Measurements from ENCODE around the gene IQCN.

Gene IQCN

DNA sequence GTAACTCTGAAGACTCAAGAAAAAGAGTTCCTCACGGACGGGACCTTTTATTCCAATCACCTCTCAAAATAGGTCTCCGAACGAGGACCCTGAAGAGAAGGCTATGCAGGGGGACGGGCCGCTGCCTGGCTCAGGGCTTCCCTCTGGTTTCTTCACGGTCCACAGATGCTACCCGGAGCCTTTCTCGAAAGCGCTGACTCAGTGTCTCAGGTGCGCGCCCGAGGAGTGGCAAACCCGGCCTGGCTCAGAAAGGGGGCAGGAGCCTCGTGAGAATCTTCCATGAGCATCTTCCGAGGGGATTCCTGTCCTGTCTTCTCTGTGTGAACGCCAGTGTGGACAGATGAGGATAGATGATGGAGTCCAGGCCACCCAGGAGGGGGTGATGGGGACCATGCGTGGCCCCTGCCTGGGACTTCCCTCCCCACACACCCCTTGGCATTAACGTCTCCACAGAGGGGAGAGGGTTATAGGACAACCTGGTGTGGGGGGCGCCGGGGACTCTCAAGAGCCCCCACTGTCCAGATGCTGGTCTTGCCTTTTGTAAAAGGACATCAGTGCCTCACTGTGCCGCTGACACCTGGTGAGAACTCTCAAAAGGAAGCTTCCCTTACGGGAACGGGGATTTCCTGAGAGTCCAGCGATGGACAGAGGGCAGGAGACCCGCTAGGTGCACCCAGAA lies 32.1 kb upstream of the IQCN start:
- DNase-seq = no peak

GRCh38 chr19:18304458-18305310 lies 30.4 kb upstream of the IQCN start:
- peak; percentile 33 for DNase-seq

GRCh38 chr19:18304208-18304457 lies 29.9 kb upstream of the IQCN start:
- DNase-seq = no peak

DNA sequence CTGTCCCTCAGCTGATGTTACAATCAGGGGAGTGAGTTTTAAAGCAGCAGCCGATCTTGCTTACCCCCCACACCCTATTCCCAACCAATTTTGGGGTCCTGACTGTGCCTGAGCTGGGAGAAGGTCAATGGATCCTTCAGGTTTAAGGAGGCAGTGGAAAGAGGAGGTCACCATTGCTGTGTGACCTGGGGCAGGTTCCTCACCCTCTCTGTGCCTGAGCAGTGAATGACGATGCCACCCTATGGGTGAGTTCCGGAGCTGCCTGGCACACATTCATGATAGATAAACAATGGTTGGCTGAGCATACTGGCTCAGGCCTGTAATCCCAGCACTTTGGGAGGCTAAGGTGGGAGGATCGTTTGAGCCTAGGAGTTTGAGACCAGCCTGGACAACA lies 27.5 kb upstream of the IQCN start:
- no peak for DNase-seq

- DNase-seq = no peak
Measured at GRCh38 chr19:18300930-18301717, 26.9 kb upstream of the IQCN start.

DNA sequence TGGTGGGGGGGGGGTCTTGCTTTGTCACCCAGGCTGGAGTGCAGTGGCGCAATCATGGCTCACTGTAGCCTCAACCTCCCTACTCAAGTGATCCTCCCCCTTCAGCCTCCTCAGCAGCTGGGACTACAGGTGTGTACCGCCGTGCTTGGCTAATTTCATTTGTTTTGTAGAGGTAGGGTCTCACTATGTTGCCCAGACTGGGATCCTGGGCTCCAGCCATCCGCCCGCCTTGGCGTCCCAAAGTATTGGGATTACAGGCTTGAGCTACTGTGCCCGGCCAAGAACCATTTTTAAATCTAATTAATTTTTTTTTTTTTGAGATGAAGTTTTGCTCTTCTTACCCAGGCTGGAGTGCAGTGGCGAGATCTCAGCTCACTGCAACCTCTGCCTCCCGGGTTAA lies 25.4 kb upstream of the IQCN start:
- DNase-seq = no peak

- no peak for DNase-seq
Measured at GRCh38 chr19:18298601-18299000, 24.3 kb upstream of the IQCN start.

DNA sequence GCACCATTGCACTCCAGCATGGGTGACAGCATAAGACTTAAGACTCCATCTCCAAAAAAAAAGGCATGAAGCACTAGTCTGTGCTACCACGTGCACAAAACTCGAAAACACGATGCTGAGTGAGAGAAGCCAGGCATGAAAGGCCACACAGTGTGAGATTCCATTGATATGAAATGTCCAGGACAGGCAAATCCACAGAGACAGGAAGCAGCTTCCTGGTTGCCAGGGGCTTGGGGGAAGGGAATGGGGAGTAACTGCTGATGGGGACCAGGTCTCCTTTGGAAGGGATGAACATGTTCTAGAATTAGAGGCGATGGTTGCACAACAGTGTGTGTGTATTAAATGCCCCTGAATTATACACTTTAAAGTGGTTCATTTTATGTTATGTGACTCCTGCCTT lies 23.1 kb upstream of the IQCN start:
- no peak for DNase-seq

- DNase-seq = no peak
Measured at GRCh38 chr19:18295034-18295451, 20.8 kb upstream of the IQCN start.

- no peak for DNase-seq
Measured at GRCh38 chr19:18294467-18294864, 20.2 kb upstream of the IQCN start.

DNA sequence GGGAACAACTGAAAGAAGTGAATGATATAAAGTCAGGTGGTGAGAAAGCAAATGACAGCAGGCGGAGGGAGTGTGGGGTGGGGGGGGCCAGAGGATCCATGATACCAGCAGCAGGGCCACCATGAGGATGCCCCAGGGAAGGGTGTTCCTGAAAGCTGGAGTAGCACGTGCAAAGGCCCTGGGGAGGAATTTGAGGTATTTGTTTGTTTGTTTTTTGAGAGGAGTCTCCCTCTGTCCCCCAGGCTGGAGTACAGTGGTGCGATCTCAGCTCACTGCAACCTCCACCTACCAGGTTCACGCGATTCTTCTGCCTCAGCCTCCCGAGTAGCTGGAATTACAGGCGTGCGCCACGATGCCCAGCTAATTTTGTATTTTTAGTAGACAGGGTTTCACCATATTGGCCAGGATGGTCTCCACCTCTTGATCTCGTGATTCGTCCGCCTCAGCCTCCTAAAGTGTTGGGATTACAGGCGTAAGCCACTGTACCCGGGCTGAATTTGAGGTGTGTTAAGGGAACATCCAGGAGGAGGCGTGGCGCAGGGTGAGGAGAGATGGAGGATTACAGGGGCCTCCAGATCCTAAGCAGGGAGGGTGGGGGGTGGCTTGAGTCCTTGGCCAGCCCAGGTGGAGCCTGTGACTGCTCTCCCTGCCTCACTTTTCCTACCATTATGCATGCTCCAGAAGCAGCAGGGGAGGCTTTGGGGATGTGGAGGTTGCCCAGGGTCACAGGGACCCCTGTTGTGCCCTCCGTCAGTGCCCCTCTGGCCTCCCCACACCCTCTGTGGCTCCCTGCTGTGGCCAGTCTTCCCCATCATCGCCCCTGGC lies 19.6 kb upstream of the IQCN start:
- no peak for DNase-seq

GRCh38 chr19:18292810-18293641 lies 18.8 kb upstream of the IQCN start:
- no peak for DNase-seq

- no peak for DNase-seq
Measured at GRCh38 chr19:18292462-18292809, 18.2 kb upstream of the IQCN start.

DNA sequence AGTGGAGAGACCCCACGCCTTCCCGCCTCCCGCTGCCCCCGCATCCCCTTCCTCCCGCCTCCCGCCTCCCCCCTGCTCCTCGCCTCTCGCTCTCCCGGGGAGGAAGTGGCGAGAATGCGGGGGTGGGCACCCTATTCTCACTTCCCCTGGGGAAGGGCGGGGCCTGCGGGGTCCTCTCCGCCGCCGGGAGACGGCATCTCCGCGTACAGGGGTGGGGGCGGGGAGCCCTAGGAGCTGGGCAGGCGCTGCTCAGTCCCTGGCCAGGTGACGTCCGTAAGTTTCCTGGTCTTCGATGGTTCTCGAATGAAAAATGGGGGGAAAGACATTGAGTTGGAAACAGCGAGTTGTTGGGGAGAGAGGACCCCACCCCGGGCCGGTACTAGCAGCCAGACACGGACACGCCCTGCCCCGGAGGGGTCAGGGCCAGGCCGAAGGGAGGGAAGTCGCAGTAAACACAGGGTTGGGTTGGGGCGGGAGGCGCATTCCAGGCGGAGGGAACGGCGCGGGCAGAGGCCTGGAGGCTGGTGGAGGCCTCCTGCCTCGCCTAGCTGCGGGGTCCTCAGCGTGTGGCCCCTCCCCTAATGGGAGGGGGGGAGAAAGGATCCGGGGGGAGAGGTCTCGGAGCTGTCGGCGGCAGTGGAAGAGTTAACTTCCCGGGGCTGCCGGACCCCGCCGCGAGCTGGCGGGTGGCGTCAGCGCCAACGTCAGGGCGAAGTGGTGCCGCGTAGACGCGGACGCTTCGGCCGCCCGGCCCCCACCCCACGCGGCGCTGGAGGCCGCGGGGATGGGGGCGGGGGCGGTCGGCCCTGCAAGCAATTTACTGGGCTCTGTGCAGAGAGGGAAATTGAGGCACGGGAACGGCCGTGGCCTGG lies 17.6 kb upstream of the IQCN start:
- DNase-seq = no peak

DNA sequence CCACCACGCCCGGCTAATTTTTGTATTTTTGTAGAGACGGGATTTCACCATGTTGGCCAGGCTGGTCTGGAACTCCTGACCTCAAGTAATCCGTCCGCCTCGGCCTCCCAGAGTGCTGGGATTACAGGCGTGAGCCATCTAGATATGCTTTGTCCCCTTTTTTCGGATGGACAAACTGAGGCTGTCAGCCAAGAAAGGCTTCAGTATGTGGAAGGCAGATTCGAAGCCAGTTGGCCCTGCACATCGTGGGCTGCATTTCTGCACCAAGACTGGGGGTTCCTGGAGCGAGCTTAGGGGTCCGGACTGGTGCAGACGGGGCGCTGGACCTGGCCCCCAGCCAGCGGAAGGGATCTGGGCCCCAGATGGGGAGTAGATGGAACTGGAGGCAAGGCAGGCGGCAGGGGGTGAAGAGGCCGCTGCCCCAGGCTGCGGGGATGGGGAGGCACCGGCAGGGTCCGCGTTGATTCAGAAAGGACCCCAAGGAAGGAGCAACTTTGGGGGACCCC lies 16.8 kb upstream of the IQCN start:
- DNase-seq = no peak

DNA sequence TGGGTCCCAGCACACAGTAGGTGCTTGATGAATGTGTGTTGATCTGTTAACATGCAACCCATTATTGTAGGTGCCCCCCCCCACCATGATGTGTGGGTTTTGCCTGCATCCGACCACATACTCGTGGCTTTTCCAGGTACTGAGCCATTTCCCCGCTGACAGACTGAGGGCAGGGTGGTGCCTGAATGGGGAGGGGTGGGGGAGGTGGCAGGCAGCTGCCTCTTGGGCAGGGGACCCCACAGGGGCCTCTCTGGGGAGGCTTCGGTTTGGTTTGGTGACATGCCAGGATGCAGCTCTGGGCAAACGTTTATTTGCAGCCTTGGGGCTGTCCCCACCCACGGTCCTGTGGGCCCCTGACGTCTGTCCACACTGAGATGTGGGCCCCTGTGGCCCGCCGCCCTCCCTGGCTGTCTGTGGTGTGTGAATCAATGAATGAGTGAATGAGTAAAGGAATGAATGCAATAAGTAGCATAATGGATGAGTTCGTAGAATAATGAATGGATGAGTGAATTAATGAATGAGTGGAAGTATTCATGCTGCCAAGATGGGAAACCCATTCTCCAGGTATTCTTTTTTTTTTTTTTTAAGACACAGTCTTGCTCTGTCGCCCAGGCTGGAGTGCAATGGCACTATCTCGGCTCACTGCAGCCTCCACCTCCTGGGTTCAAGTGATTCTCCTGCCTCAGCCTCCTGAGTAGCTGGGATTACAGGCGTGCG lies 16.2 kb upstream of the IQCN start:
- no peak for DNase-seq

DNA sequence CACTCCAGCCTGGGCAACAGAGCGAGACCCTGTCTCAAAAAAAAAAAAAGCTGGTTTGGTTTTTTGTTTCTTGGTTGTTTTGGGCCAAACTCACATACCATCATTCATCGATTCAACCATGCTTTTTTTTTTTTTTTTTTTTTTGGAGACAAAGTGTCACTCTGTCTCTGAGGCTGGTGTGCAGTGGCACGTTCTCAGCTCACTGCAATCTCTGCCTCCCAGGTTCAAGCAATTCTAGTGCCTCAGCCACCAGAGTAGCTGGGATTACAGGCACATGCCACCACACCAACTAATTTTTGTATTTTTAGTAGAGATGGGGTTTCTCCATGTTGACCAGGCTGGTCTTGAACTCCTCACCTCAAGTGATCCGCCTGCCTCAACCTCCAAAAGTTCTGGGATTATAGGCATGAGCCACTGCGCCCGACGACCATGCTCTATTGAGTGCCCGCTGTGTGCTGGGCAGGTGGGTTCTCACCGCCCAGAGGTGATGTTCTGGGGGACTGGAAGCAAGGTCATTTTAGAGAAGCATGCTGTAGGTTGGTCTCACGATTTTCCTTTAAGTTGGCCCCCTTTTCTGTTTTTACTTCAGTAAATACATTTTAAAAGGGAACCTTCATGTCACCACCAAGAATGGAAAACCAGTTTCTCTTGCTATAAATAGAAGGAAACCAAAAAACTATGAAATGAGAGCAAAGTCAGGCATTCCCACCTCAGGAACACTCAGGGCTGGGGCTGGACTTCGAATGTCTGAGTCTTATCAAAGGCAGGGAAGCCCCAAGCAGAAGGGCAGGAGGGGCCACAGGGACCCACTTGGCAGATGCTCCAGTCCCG lies 15.4 kb upstream of the IQCN start:
- no peak for DNase-seq

- no peak for DNase-seq
Measured at GRCh38 chr19:18287836-18288772, 13.9 kb upstream of the IQCN start.

Measured in T1000 (cell line).